ENCODE results near the gene LGALSL.
A peak's percentile ranks its signal among the peaks of the same experiment; 100 is the strongest.

LGALSL gene

DNA sequence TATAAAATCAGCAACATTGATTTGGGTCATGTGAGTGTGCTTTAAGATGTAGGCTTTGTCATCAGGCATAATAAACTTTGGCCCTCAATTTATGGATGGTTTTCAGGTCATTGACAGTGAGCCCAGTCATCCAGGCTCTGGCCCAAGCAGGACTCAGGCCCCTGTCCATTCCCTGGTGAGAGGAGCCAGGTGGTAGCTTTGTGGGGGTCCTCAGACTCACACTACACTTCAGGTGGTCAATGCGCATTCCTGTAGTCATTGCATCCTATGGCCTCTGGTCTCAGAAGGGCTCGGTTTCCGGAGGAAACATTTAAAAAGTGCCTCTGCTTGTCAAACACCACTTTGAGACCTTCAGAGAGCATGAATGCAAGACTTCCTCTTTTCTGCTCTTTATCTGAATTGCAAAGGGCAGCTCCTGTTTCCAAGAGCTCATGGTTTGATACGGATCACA, 20.2 kb downstream of the LGALSL start:
- no peak for DNase-seq

DNA sequence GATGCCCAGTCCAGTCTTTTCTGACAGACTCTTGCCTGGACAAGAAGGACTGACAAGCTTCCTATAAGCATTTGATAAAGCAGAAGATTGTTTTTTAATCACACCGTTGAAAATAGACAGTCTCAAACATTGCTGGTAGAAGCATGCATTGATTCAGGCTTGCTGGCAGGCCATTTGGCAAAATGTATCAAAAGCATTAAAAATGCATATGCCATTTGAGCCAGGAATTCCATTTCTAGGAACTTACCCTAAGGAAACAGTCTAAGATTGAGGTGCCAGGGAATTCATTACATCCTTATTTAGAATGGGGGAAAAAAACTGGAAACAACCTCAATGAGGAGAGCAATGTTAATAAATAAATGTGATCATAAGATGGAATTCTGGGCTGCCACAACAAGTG, 20.7 kb downstream of the LGALSL start:
- DNase-seq, result no peak

- DNase-seq, result no peak
Observed at GRCh38 chr2:64477037-64477436, 23.1 kb downstream of the LGALSL start.

DNA sequence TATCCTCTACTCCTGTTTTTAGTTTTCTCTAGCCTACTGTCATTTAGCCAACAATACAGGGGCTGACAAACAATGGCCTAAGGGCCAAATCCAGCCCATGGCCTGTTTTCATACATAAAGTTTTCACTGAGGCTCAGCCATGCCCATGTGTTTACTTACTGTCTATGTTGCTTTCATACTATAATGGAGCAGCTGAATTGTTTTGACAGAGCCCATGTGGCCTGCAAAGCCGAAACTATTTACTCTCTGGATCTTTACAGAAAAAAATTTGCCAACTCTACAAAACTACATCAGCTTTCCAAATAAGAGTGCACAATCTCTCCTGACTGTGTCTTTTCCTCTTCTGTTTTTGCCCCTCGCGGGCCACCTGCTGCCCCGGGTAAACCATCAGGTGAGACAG, 24.0 kb downstream of the LGALSL start:
- no peak for DNase-seq

GRCh38 chr2:64478502-64479230, 24.7 kb downstream of the LGALSL start:
- DNase-seq, result no peak

- DNase-seq, result no peak
Observed at GRCh38 chr2:64479259-64480117, 25.5 kb downstream of the LGALSL start.

GRCh38 chr2:64481665-64482064, 27.7 kb downstream of the LGALSL start:
- no peak for DNase-seq

DNA sequence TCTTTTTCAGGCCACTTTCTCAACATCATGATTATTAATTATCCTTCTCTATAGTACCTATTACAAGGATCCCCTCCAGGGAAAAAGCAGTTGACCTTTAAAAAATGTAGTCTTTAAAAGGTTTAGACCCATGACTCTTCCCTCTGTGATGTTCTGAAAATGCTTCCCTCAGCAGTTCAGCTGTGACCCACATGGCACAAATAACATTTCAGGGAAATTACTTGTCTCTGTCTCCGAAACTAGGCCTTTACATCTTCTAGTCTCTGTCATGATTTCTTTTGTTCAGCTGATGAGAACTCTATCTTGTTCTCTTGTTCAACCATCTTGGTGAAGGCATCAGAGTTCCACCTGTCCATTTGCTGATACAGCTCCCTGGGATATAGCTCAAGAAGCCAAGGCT, 28.3 kb downstream of the LGALSL start:
- no peak for DNase-seq

DNA sequence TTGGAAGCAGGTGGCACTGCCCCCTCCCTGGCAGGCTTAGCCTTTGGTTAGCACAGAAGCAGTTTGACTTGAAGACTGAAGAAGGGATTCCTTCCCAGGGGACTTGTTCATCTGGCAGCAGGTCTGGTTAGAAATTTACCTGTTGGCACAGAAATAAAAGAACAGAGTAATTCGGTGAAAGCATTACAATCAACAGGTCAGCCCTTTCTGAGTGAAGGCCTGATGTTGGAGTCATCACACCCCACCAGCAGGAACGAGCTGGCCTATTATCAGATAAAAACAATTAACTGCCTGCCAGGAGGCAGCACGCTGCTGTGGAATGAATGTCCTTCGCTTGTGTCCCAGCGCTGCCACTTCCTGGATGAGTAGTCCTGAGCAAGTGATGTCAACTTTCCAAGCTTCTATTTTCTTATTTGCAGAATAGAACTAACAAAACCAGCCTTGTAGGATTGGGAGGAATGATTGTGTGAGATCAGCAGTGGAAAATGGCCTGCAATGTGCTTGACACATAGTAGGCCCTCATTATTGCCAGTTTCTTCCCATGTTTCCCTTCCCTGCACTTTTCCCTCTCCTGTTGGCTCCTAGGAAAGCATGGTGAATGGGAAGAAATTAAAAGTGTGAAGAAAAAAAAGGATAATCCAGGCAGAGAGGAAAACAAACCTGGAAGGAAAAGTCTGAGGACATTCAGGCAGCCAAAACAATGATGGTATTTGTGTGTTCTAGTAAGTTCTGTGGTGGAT, 29.0 kb downstream of the LGALSL start:
- DNase-seq, result no peak

GRCh38 chr2:64485331-64485730, 31.4 kb downstream of the LGALSL start:
- no peak for DNase-seq

- no peak for DNase-seq
Observed at GRCh38 chr2:64485961-64486360, 32.0 kb downstream of the LGALSL start.

DNA sequence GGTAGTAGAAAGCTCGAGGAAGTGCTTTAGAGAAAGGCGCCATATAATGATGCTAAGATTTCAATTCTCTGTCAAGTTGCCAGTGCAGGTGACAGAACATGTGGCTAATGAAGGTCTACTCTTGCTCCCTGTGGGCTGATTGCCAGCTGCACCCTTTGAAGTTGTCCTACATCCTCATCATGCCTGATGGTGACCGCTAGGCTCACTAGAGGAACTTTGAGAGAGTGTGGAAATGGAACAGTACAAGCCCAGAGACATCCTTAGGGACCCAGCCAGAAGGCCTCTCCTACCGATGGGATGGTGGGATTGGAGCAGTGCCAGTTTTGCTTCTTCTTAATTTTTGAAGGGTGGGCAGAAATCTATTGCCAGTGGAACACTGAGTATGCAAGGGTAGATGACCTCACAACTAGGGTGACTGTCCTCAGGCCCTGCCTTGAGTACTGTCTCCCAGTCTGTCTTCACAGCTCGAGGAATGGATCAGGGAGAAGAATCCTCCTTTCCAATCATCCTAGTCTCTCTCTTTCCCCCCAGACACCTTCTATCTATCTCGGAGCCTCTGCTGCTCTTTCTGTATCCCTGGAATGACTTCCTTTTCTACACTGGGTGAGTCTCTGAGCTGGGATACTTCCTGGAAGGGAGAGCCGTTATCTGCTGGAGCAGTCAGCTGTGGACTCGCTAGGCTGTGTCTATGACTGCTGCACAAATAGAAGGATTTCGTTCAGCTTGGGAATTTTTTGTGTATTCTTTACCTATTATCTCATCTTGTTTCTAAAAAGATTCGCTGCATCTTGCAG, 33.5 kb downstream of the LGALSL start:
- DNase-seq, result no peak

DNA sequence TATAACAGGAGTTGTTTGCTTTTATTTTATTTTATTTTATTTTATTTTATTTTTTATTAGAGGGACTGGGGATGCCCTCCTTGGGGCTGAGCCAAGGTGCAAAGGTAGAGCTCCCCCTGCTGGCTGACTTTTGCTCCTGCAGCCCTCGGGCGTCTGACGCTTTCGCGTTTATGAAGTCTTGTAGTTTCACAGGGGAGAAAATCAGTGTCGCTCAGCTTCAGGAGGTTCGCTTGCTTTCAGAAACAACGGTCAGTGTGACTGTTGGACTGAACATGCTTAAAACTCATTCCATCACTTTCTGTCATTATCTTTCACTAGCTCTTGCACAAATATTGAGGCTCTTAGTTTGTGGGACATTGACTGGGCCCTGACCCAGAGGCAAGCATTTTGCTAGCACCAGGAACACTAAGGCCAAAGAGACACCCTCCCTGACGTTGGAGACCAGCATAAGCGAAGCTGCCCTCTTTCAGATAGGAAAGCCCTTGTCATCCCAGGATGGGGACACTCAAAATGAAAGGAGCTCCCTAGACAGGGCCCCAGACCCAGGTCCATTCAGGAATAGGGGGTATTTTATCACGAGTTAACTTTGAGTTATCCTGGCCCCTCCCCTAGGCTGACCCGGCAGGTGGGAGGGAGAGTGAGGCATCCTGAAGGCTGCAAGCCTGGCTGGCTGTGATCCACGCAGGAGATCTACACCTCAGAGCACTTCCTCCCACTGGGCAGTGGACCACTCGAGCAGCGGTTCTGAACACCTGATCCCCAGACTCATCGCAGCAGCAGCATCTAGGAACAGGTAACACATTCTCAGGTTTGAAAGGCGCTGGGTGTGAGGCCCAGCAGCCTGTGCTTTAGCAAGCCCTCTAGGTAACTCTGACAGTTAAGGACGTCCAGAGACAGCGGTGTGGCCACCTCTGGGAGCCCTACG, 34.4 kb downstream of the LGALSL start:
- peak; percentile 95 for DNase-seq

DNA sequence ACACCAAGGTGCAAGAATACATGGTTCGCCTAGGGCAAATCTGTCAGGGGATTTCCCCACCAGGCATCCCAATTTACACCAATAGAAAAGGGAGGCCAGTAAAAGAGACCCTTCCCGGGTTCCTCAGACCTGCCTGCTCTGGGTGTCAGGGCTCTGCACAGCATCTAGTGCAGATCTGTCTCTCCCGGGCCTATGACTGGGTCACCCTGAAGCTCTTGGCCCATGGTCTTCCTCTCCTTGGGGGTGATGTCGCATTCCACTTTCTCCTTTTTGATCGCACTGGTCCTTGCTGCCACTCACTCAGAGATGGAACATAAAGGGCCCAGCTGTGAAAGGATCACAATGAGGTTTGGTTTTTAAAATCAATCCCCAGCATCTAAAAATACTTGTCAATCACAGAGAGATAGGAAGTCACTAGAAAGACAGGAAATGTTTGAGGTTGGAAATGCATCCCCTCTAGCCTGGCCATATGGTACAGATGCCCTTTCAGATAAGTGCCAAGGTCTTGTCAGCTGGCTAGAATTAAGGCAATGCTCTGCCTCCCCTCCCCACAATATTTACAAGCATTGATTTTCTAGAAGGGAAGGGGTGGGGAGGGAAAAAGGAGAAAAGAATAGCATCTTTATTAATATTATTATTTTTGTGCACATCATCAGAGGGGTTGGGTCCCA, 35.3 kb downstream of the LGALSL start:
- DNase-seq, result no peak

DNA sequence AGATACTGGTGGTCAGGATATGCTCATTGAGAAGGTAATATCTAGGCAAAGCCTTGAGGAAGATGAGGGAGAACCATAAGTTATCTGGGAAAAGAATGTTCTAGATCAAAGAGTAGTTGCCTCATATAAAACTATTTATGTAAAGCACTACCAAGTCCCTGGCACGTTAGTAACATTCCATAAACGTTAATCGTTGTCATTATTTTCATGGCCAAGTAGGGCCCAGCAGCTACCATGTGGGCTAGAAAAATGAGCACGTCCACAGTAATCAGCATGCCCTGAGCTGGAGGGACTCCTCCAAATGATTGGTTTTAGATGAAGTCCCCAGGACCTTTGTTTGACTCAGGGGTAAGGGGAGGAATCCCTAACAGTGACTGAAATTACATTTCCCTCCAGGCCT, 37.5 kb downstream of the LGALSL start:
- DNase-seq, result no peak

DNA sequence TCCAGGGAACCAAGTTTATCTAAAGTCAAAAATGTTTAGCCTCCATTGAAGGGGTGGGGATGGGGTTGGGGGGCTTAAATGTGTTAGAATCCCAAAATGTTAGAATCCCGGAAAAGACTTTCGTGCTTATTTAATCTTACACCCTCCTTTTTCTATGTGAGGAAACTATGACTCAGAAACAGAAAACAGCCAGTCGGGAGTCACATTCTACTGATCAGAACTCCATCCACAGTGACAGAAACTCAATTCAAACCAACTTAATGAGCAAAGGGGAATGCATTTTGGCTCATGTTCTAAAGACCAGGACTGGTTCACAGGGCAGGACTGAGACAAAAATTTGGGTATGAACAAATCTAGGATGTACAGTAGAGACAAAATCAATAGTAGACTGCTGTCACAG, 38.3 kb downstream of the LGALSL start:
- DNase-seq, result no peak

DNA sequence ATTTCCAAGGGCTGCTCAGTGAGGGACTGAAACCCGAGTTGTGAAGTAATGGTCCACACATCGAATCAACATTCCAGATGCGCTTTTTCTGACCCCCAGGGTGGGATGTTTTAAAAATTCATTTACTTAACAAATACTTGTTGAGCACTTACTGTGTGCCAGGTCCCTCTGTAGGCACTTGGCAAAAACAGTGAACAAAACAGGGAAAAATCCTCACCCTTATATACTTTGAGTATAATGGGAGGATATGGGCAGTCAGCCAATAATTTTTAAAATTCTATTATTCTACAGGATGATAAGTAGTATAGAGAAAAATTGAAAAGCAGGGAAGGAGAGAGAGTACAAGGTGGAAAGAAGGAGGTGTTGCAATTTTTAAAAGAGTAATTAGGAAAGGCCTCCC, 38.9 kb downstream of the LGALSL start:
- no peak for DNase-seq

DNA sequence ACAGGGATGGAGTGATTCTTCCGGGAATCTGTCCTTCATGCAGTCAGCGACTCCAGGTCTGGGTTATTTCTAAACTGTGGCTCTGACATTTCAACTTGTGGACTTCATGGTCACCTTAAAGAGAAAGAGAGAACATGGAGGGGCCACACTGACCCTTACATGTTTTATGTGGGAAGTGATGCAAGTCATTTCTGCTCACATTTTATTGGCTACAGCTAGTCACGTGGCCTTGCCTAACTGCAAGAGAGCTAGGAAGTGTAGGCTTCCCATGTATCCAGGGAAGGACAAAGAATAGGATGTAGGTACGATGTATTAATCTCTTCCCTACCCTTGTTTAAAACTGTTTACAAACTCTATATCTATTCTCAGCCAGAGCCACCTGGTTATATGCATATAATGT, 39.8 kb downstream of the LGALSL start:
- no peak for DNase-seq

- DNase-seq, result no peak
Observed at GRCh38 chr2:64498438-64498837, 44.5 kb downstream of the LGALSL start.

GRCh38 chr2:64500549-64500948, 46.6 kb downstream of the LGALSL start:
- no peak for DNase-seq

GRCh38 chr2:64501946-64502345, 48.0 kb downstream of the LGALSL start:
- no peak for DNase-seq
